HepG2 (cell line): ENCODE data around the gene USP17L11. TPM values are rescaled to one million over a fixed set of nuclear protein-coding genes. Genes with fewer than 3 reads are reported as not detected.
"Not testable (repeated sequence)": the region's sequence is repeated elsewhere in the genome, so short reads cannot be mapped to it uniquely, and the experiment has no call there.

Experiments used
- ATAC-seq: fragments of 200-7000 bp; cut with Tn5 transposase; 3 replicates; pipeline ENCODE4 v1.9.1; 2020; ENCODE audit warnings: mild to moderate bottlenecking, moderate library complexity
- BruUV-seq: library from RNA; stranded (reverse); fragments of 400-500 nt; replicated peaks from 2 replicates; lab custom pipeline; 2021; lab: Mats Ljungman, UMichigan
- CTCF ChIA-PET: fragments of 300-600 bp; formaldehyde crosslinking; extraction: SDS; loops from one replicate; lab custom pipeline; 2021; ENCODE audit warnings: low total read pairs, inconsistent platforms, low intra/inter-chr PET ratio; lab: Yijun Ruan, JAX
- POLR2A ChIA-PET: fragments of 350-600 bp; sonication (Branson Sonifier 250); formaldehyde crosslinking; loops from one replicate; lab custom pipeline; 2020; ENCODE audit warnings: antibody characterized with exemption, inconsistent platforms; lab: Yijun Ruan, JAX
- DNase-seq: peaks from one replicate; pipeline ENCODE4 v3.0.0-alpha.2; 2015; ENCODE audit warnings: low spot score
- FAIRE-seq: peaks from 3 replicates; lab custom pipeline; 2011; peaks lifted over from hg19 to GRCh38; lab: Jason Lieb, UNC
- H2AFZ ChIP-seq: one replicate; pipeline ENCODE4 v1.6.1; 2011; ENCODE audit warnings: low read length, inconsistent platforms
- H3K27ac ChIP-seq: fragments of 300-600 bp; 3 replicates; pipeline ENCODE4 v1.8.0; 2011; ENCODE audit warnings: mixed run types, mild to moderate bottlenecking, mixed read lengths, low read length, inconsistent platforms; ENCODE audit not compliant: insufficient read depth; ENCODE audit errors: extremely low read length
- H3K27me3 ChIP-seq, 2 experiments: fragments of 200-600 bp in 1 of 2; 2 replicates in 1 of 2; 3 replicates in 1 of 2; pipeline versions ENCODE4 v1.6.0 to v1.8.0; 2011; ENCODE audit warnings: low read length in 2 of 2, mild to moderate bottlenecking in 2 of 2, moderate library complexity in 2 of 2, inconsistent platforms in 1 of 2; ENCODE audit not compliant: insufficient read depth in 2 of 2, control insufficient read depth in 1 of 2
- H3K36me3 ChIP-seq, 2 experiments: fragments of 200-600 bp in 1 of 2; replicated peaks in 1 of 2; 2 replicates in 1 of 2; 3 replicates in 1 of 2; pipeline versions ENCODE4 v1.5.1 to v1.8.0; 2011; ENCODE audit warnings: low read length in 2 of 2, inconsistent platforms in 1 of 2; ENCODE audit not compliant: insufficient read depth in 2 of 2, control insufficient read depth in 1 of 2
- H3K4me1 ChIP-seq: 2 replicates; pipeline ENCODE4 v1.5.1; 2012; ENCODE audit warnings: low read length, inconsistent platforms; ENCODE audit not compliant: insufficient read depth
- H3K4me2 ChIP-seq: 2 replicates; pipeline ENCODE4 v1.6.0; 2011; ENCODE audit warnings: low read depth, low read length, inconsistent platforms
- H3K4me3 ChIP-seq, 3 experiments: fragments of 200-600 bp in 1 of 3; sonication (generic), shearing (Covaris generic) in 1 of 3; replicated peaks in 1 of 3; 2 replicates each; pipeline ENCODE4 v1.5.1; 2011 to 2016; ENCODE audit warnings: low read length in 3 of 3, inconsistent platforms in 2 of 3, low read depth in 2 of 3, mild to moderate bottlenecking in 2 of 3, control low read depth in 1 of 3, mixed read lengths in 1 of 3; ENCODE audit not compliant: insufficient read depth in 1 of 3
- H3K79me2 ChIP-seq: one replicate; pipeline ENCODE4 v1.6.1; 2011; ENCODE audit warnings: low read length, inconsistent platforms; ENCODE audit not compliant: insufficient read depth
- H3K9ac ChIP-seq: 2 replicates; pipeline ENCODE4 v1.6.0; 2011; ENCODE audit warnings: mild to moderate bottlenecking, low read depth, low read length, inconsistent platforms; ENCODE audit not compliant: insufficient read depth
- H3K9me3 ChIP-seq: 2 replicates; pipeline ENCODE4 v1.5.1; 2012; ENCODE audit warnings: mild to moderate bottlenecking, low read length
- H4K20me1 ChIP-seq: 2 replicates; pipeline ENCODE4 v1.6.0; 2011; ENCODE audit warnings: inconsistent platforms, mild to moderate bottlenecking, low read length, moderate library complexity; ENCODE audit not compliant: insufficient read depth
- WGBS: methylation state at CpG from one replicate; pipeline ENCODE4 v1.1.6; 2017; ENCODE audit warnings: low lambda C conversion rate; 5-methylcytosine and 5-hydroxymethylcytosine counted together
- in situ Hi-C: cut with HindIII; loops from 2 replicates; pipeline ENCODE4 v1.10.0; 2017; ENCODE audit warnings: low pct_unique_long_range_greater_than_20kb; ENCODE audit not compliant: extremely low pct_ligation_motif_present
- intact Hi-C: fragments of 100-400 bp; cut with micrococcal nuclease; formaldehyde crosslinking; loops from one replicate; pipeline ENCODE4 v1.10.0; 2022; ENCODE audit not compliant: unreplicated experiment
- polyA plus RNA-seq, 8 experiments: library from polyadenylated mRNA; depleted of rRNA in 3 of 8; stranded (reverse) in 7 of 8; unstranded in 1 of 8; fragments of >200 nt; fragmentation: Illumina TruSeq in 4 of 8; extraction: Trizol in 4 of 8; gene quantifications; 2 replicates each; pipeline versions ENCODE4 v1.2.1 to v1.2.3, GENCODE V29; 2011 to 2016; ENCODE audit warnings: low read depth in 4 of 8, missing spikeins in 1 of 8, mixed read lengths in 1 of 8; ENCODE audit not compliant: insufficient read depth in 1 of 8
- total RNA-seq, 5 experiments: library from RNA; depleted of rRNA; stranded (reverse); fragments of >200 nt; fragmentation: Illumina TruSeq; extraction: Trizol; gene quantifications; 2 replicates each; pipeline ENCODE4 v1.2.3, GENCODE V29; 2016; ENCODE audit warnings: low read depth in 1 of 5

Gene USP17L11
- total and polyA plus RNA-seq, 2 of the 13 experiments (the other 11 are each of a cell fraction or from before 2014, with no cell fraction given): not detected

- WGBS: no CpG with 5 or more reads among the region's 13 CpGs
- H3K9me3 ChIP-seq, BruUV-seq, H2AFZ ChIP-seq, in situ Hi-C loops, H3K9ac ChIP-seq, FAIRE-seq, H3K4me1 ChIP-seq, H3K4me2 ChIP-seq, H4K20me1 ChIP-seq, H3K36me3 ChIP-seq, H3K27ac ChIP-seq, H3K27me3 ChIP-seq, CTCF ChIA-PET, H3K79me2 ChIP-seq, H3K4me3 ChIP-seq, POLR2A ChIA-PET, intact Hi-C loops, ATAC-seq, DNase-seq: not testable (repeated sequence)
Observed at GRCh38 chr4:9262572-9262971, 47.4 kb downstream of the USP17L11 start, which contains the start of gene USP17L21. TSS of gene USP17L21 (plus strand) at chr4:9262872. CDS start at chr4:9262872, 0 bp downstream.

Other genes starting within 250 kb of the USP17L11 start
- not detected in 2 replicates for gene FAM90A26, start 45.0 kb upstream of the USP17L11 start, total RNA-seq (2016; rRNA removed; fragmentation: Illumina TruSeq; extraction: Trizol)
- not detected in 2 replicates for gene FAM90A26, start 45.0 kb upstream of the USP17L11 start, polyA plus RNA-seq (2011; rRNA removed)
- not detected in 2 replicates for gene USP17L10, start 4.7 kb upstream of the USP17L11 start, total RNA-seq (2016; rRNA removed; fragmentation: Illumina TruSeq; extraction: Trizol)
- not detected in 2 replicates for gene USP17L10, start 4.7 kb upstream of the USP17L11 start, polyA plus RNA-seq (2011; rRNA removed)
- not detected in 2 replicates for gene USP17L12, start 4.7 kb downstream of the USP17L11 start, total RNA-seq (2016; rRNA removed; fragmentation: Illumina TruSeq; extraction: Trizol)
- not detected in 2 replicates for gene USP17L12, start 4.7 kb downstream of the USP17L11 start, polyA plus RNA-seq (2011; rRNA removed)
- not detected in 2 replicates for gene USP17L13, start 9.5 kb downstream of the USP17L11 start, total RNA-seq (2016; rRNA removed; fragmentation: Illumina TruSeq; extraction: Trizol)
- not detected in 2 replicates for gene USP17L13, start 9.5 kb downstream of the USP17L11 start, polyA plus RNA-seq (2011; rRNA removed)
- gene USP17L15, start 19.0 kb downstream of the USP17L11 start, total RNA-seq (2016; rRNA removed; fragmentation: Illumina TruSeq; extraction: Trizol): not detected in 2 replicates
- not detected in 2 replicates for gene USP17L15, start 19.0 kb downstream of the USP17L11 start, polyA plus RNA-seq (2011; rRNA removed)
- not detected in 2 replicates for gene USP17L17, start 28.5 kb downstream of the USP17L11 start, total RNA-seq (2016; rRNA removed; fragmentation: Illumina TruSeq; extraction: Trizol)
- not detected in 2 replicates for gene USP17L17, start 28.5 kb downstream of the USP17L11 start, polyA plus RNA-seq (2011; rRNA removed)
- gene USP17L18, start 33.2 kb downstream of the USP17L11 start, total RNA-seq (2016; rRNA removed; fragmentation: Illumina TruSeq; extraction: Trizol): not detected in 2 replicates
- not detected in 2 replicates for gene USP17L18, start 33.2 kb downstream of the USP17L11 start, polyA plus RNA-seq (2011; rRNA removed)
- not detected in 2 replicates for gene USP17L19, start 38.0 kb downstream of the USP17L11 start, total RNA-seq (2016; rRNA removed; fragmentation: Illumina TruSeq; extraction: Trizol)
- not detected in 2 replicates for gene USP17L19, start 38.0 kb downstream of the USP17L11 start, polyA plus RNA-seq (2011; rRNA removed)
- gene USP17L20, start 42.7 kb downstream of the USP17L11 start, total RNA-seq (2016; rRNA removed; fragmentation: Illumina TruSeq; extraction: Trizol): not detected in 2 replicates
- gene USP17L20, start 42.7 kb downstream of the USP17L11 start, polyA plus RNA-seq (2011; rRNA removed): not detected in 2 replicates
- not detected in 2 replicates for gene USP17L21, start 47.5 kb downstream of the USP17L11 start, total RNA-seq (2016; rRNA removed; fragmentation: Illumina TruSeq; extraction: Trizol)
- not detected in 2 replicates for gene USP17L21, start 47.5 kb downstream of the USP17L11 start, polyA plus RNA-seq (2011; rRNA removed)
- not detected in 2 replicates for gene USP17L22, start 52.2 kb downstream of the USP17L11 start, total RNA-seq (2016; rRNA removed; fragmentation: Illumina TruSeq; extraction: Trizol)
- gene USP17L22, start 52.2 kb downstream of the USP17L11 start, polyA plus RNA-seq (2011; rRNA removed): not detected in 2 replicates
- gene USP17L24, start 109.8 kb downstream of the USP17L11 start, total RNA-seq (2016; rRNA removed; fragmentation: Illumina TruSeq; extraction: Trizol): not detected in 2 replicates
- not detected in 2 replicates for gene USP17L24, start 109.8 kb downstream of the USP17L11 start, polyA plus RNA-seq (2011; rRNA removed)
- not detected in 2 replicates for gene USP17L25, start 114.5 kb downstream of the USP17L11 start, total RNA-seq (2016; rRNA removed; fragmentation: Illumina TruSeq; extraction: Trizol)
- gene USP17L25, start 114.5 kb downstream of the USP17L11 start, polyA plus RNA-seq (2011; rRNA removed): not detected in 2 replicates
- gene USP17L26, start 119.3 kb downstream of the USP17L11 start, total RNA-seq (2016; rRNA removed; fragmentation: Illumina TruSeq; extraction: Trizol): not detected in 2 replicates
- gene USP17L26, start 119.3 kb downstream of the USP17L11 start, polyA plus RNA-seq (2011; rRNA removed): not detected in 2 replicates
- gene USP17L5, start 124.0 kb downstream of the USP17L11 start, total RNA-seq (2016; rRNA removed; fragmentation: Illumina TruSeq; extraction: Trizol): not detected in 2 replicates
- gene USP17L5, start 124.0 kb downstream of the USP17L11 start, polyA plus RNA-seq (2011; rRNA removed): not detected in 2 replicates
- gene USP17L27, start 128.7 kb downstream of the USP17L11 start, total RNA-seq (2016; rRNA removed; fragmentation: Illumina TruSeq; extraction: Trizol): not detected in 2 replicates
- gene USP17L27, start 128.7 kb downstream of the USP17L11 start, polyA plus RNA-seq (2011; rRNA removed): not detected in 2 replicates
- gene USP17L28, start 133.5 kb downstream of the USP17L11 start, total RNA-seq (2016; rRNA removed; fragmentation: Illumina TruSeq; extraction: Trizol): not detected in 2 replicates
- gene USP17L28, start 133.5 kb downstream of the USP17L11 start, polyA plus RNA-seq (2011; rRNA removed): not detected in 2 replicates
- gene USP17L29, start 138.2 kb downstream of the USP17L11 start, total RNA-seq (2016; rRNA removed; fragmentation: Illumina TruSeq; extraction: Trizol): not detected in 2 replicates
- not detected in 2 replicates for gene USP17L29, start 138.2 kb downstream of the USP17L11 start, polyA plus RNA-seq (2011; rRNA removed)
- not detected in 2 replicates for gene USP17L30, start 147.7 kb downstream of the USP17L11 start, total RNA-seq (2016; rRNA removed; fragmentation: Illumina TruSeq; extraction: Trizol)
- not detected in 2 replicates for gene USP17L30, start 147.7 kb downstream of the USP17L11 start, polyA plus RNA-seq (2011; rRNA removed)
- gene DEFB131A, start 229.0 kb downstream of the USP17L11 start, total RNA-seq (2016; rRNA removed; fragmentation: Illumina TruSeq; extraction: Trizol): not detected in 2 replicates
- not detected in 2 replicates for gene DEFB131A, start 229.0 kb downstream of the USP17L11 start, polyA plus RNA-seq (2011; rRNA removed)